ENCODE results near the gene CWC25. TPM values are rescaled to one million over a fixed set of nuclear protein-coding genes. Genes with fewer than 3 reads are reported as not detected.
A peak's percentile ranks its signal among the peaks of the same experiment; 100 is the strongest.

Gene CWC25
- total and polyA plus RNA-seq, 2 of the 13 experiments (the other 11 are each of a cell fraction or from before 2014, with no cell fraction given): 15.6 to 22.7 TPM

DNA sequence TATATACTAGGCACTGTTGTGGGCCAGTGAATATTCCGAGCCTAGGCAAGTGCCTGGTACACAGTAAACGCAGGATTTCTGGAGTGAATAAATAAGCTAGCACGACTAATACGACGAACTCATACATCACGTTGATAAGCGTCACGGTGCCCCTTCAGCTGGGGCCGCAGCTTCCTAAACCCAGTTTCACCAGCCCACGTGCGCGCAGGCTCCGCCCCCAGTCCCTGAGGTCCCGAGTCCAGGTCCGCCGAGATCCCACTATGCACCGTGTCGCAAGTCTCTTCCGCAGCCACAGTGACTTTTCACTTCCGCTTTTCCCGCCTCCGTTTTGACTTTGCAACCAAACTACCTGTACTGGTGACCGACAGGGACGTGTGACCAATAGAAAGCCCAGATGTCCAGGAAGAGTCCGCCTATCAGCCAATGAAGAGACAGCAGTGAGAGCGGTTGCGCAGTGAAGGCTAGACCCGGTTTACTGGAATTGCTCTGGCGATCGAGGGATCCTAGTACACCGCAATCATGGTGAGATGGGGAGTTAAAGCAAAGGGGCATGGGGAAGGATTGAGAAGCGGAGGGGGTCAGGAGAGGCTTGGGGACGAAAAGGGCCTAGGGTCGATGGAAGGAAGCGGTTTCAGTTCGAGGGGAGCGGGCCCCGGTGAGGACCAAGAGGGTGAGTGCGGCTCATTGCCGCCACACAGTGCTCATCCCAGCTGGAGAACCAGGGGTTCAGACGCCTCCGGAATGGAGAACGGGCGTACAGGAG, 72.6 kb downstream of the CWC25 start, which contains the start of gene PSMB3 (continued):
- no peak for TF ChIP-seq FOXA1 (IDR thresholded peaks at IDR 0.05)
- peak; percentile 34; the same call in 1 of the 2 replicates for TF ChIP-seq FOXA1 (CRISPR knock-in tag; IDR thresholded peaks at IDR 0.05)
- TF ChIP-seq ZNF207 (IDR thresholded peaks at IDR 0.05; ENCODE audit: borderline replicate concordance): no peak
- 0 out of 2 replicates have a peak, but pooled peaks have one; percentile 9 for TF ChIP-seq ATF3 (CRISPR knock-in tag; IDR thresholded peaks at IDR 0.05)
- TF ChIP-seq DR1 (CRISPR knock-in tag; IDR thresholded peaks at IDR 0.05): peak; percentile 85
- TF ChIP-seq ZNF383 (CRISPR knock-in tag; IDR thresholded peaks at IDR 0.05; ENCODE audit: borderline replicate concordance): peak; percentile 38; the same call in 1 of the 2 replicates
- TF ChIP-seq, protein P1, sequence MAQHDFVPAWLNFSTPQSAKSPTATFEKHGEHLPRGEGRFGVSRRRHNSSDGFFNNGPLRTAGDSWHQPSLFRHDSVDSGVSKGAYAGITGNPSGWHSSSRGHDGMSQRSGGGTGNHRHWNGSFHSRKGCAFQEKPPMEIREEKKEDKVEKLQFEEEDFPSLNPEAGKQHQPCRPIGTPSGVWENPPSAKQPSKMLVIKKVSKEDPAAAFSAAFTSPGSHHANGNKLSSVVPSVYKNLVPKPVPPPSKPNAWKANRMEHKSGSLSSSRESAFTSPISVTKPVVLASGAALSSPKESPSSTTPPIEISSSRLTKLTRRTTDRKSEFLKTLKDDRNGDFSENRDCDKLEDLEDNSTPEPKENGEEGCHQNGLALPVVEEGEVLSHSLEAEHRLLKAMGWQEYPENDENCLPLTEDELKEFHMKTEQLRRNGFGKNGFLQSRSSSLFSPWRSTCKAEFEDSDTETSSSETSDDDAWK (CRISPR knock-in tag; IDR thresholded peaks at IDR 0.05): no peak
- TF ChIP-seq SMYD3 (CRISPR knock-in tag; IDR thresholded peaks at IDR 0.05): peak; percentile 94
- TF ChIP-seq SSRP1 (CRISPR knock-in tag; IDR thresholded peaks at IDR 0.05): no peak
- TF ChIP-seq DPF2 (CRISPR knock-in tag; IDR thresholded peaks at IDR 0.05; ENCODE audit: borderline replicate concordance, low read depth): no peak; the same call in 1 of the 2 replicates
- no peak for TF ChIP-seq SMARCC2 (IDR thresholded peaks at IDR 0.05)
- TF ChIP-seq NFIB (CRISPR knock-in tag; IDR thresholded peaks at IDR 0.05; ENCODE audit: borderline replicate concordance): no peak
- peak; percentile 71 for TF ChIP-seq ZNF335 (CRISPR knock-in tag; IDR thresholded peaks at IDR 0.05)
- peak; percentile 0; a peak in 1 of 4 replicates for TF ChIP-seq MAFK (conservative IDR thresholded peaks at IDR 0.05 in 1 of 2, IDR thresholded peaks at IDR 0.05 in 1 of 2; ENCODE audit: low read length in 2 of 2)
- TF ChIP-seq ZNF775 (CRISPR knock-in tag; IDR thresholded peaks at IDR 0.05; ENCODE audit: borderline replicate concordance): no peak
- peak; percentile 100 for TF ChIP-seq MYC (CRISPR knock-in tag; IDR thresholded peaks at IDR 0.05; ENCODE audit: borderline replicate concordance)
- TF ChIP-seq WIZ (CRISPR knock-in tag; IDR thresholded peaks at IDR 0.05): no peak; the same call in 1 of the 2 replicates
- no peak for TF ChIP-seq HNRNPUL1 (IDR thresholded peaks at IDR 0.05; ENCODE audit: low read depth, low read length)
- no peak for TF ChIP-seq RNF219 (CRISPR knock-in tag; IDR thresholded peaks at IDR 0.05)
- TF ChIP-seq PRPF4 (IDR thresholded peaks at IDR 0.05; ENCODE audit: low read depth, low read length, poor library complexity, severe bottlenecking): no peak
- TF ChIP-seq FLYWCH1 (CRISPR knock-in tag; IDR thresholded peaks at IDR 0.05): 0 out of 2 replicates have a peak, but pooled peaks have one; percentile 70
- TF ChIP-seq MXD1 (CRISPR knock-in tag; IDR thresholded peaks at IDR 0.05): peak; percentile 94
- TF ChIP-seq ZNF451 (CRISPR knock-in tag; IDR thresholded peaks at IDR 0.05): peak; percentile 55; the same call in 1 of the 2 replicates
- peak; percentile 94; the same call in 1 of the 2 replicates for TF ChIP-seq SNAPC2 (CRISPR knock-in tag; IDR thresholded peaks at IDR 0.05)
- 0 out of 2 replicates have a peak, but pooled peaks have one; percentile 69 for TF ChIP-seq ZNF576 (CRISPR knock-in tag; IDR thresholded peaks at IDR 0.05)
- TF ChIP-seq RELA (CRISPR knock-in tag; IDR thresholded peaks at IDR 0.05): no peak; the same call in 1 of the 2 replicates
- TF ChIP-seq HDAC1 (CRISPR knock-in tag; IDR thresholded peaks at IDR 0.05): peak; percentile 99

Measured in HepG2 (cell line).